Measurements from ENCODE around the gene ITGB5.

DNA sequence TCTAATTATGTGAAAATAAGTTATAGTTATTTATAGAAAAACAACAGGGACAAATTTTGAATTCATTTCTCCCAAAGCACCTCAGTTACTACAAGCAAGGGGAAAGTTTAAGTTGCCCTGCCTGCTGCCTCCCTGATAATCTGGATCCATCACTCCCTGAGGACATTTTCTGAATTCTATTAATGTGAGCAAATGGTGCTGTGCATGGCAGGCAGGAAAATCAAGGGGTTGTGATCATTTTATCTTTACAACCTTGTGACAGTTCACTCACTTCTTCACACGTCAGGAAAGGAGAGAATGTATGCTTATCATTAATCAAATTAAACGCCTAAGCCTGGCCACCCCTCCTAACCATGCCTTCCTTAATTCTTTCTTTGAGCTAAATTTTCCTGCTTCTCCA lies 39.3 kb downstream of the ITGB5 start:
- TF ChIP-seq, protein P1, sequence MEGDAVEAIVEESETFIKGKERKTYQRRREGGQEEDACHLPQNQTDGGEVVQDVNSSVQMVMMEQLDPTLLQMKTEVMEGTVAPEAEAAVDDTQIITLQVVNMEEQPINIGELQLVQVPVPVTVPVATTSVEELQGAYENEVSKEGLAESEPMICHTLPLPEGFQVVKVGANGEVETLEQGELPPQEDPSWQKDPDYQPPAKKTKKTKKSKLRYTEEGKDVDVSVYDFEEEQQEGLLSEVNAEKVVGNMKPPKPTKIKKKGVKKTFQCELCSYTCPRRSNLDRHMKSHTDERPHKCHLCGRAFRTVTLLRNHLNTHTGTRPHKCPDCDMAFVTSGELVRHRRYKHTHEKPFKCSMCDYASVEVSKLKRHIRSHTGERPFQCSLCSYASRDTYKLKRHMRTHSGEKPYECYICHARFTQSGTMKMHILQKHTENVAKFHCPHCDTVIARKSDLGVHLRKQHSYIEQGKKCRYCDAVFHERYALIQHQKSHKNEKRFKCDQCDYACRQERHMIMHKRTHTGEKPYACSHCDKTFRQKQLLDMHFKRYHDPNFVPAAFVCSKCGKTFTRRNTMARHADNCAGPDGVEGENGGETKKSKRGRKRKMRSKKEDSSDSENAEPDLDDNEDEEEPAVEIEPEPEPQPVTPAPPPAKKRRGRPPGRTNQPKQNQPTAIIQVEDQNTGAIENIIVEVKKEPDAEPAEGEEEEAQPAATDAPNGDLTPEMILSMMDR (conservative IDR thresholded peaks at IDR 0.05 in 1 of 2, IDR thresholded peaks at IDR 0.05 in 1 of 2; ENCODE audit: low read depth in 1 of 2, low read length in 2 of 2) = no peak
- TF ChIP-seq EZH2 (IDR thresholded peaks at IDR 0.05; ENCODE audit: low read length, missing control alignments) = no peak

All from fibroblast of lung (primary cell).